GM20000 (cell line): ENCODE data around the gene PIPOX.

ENCODE experiments used
- DNase-seq: peaks from one replicate; pipeline ENCODE4 v3.0.0; 2012; ENCODE audit warnings: low spot score
- TF ChIP-seq, protein P1 (sequence below): IDR thresholded peaks from 2 replicates; pipeline ENCODE4 v1.5.1; 2012; ENCODE audit warnings: mild to moderate bottlenecking, control low read depth; ENCODE audit errors: extremely low read depth, missing control alignments

PIPOX gene

DNA sequence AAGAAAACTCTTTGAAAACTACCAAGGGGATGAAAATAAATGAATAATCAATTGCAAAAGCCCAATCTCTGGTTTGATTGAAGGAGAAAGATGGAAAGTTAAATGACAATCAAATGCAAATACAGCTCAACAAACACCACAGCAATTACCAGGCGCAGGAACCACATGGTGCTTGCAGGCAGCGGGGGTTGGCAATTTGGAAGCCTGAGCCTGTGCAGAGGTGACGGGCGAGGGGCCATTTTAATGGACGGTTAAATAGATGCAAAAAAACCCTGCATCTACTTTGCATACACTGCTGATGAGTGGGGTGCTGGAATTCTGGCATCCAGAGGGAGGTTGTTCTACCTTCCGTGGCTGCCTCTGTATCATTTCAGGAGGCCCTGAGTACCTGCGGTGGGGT is 32.4 kb upstream of the PIPOX start:
- DNase-seq = no peak
- TF ChIP-seq, protein P1, sequence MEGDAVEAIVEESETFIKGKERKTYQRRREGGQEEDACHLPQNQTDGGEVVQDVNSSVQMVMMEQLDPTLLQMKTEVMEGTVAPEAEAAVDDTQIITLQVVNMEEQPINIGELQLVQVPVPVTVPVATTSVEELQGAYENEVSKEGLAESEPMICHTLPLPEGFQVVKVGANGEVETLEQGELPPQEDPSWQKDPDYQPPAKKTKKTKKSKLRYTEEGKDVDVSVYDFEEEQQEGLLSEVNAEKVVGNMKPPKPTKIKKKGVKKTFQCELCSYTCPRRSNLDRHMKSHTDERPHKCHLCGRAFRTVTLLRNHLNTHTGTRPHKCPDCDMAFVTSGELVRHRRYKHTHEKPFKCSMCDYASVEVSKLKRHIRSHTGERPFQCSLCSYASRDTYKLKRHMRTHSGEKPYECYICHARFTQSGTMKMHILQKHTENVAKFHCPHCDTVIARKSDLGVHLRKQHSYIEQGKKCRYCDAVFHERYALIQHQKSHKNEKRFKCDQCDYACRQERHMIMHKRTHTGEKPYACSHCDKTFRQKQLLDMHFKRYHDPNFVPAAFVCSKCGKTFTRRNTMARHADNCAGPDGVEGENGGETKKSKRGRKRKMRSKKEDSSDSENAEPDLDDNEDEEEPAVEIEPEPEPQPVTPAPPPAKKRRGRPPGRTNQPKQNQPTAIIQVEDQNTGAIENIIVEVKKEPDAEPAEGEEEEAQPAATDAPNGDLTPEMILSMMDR = no peak

DNA sequence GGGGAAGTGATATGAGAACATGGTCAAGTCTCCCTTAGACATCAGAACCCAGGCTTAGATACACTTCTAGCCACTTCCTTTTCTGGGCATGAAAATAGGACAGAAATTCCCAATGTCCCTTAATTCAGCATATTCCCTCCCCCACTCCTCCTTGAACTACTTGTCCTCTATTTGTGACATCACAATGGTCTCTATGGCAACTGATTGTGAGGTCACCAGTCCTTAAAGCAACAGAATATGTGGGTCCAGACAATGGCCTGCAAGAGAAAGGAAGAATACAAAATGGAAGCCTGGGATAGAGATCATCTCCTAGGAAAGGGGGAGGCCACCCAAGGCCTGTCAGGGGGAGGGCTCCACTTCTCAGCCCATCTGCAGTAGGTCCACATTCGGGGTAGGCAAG is 30.4 kb upstream of the PIPOX start:
- DNase-seq = no peak
- TF ChIP-seq, protein P1 = no peak

DNA sequence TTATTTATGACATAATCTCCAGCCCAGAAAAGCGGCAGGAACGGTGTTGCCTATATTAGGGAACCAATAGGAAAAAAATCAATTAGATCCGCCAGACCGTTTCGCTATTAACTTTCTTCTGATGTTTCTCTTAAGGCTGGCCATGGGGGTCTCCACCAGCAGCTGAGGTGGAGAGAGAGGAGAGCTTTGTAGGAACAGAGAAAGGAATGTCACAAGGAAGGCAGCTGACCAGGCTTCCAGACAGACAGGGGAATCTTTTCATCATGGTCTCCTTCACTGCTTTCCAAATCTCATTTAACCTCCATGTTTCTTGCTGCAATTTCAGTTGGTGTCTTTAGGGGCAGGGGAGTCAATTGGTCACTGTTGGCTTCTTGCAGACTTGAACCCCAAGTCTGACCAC is 28.2 kb upstream of the PIPOX start:
- DNase-seq = no peak
- TF ChIP-seq, protein P1 = no peak

DNA sequence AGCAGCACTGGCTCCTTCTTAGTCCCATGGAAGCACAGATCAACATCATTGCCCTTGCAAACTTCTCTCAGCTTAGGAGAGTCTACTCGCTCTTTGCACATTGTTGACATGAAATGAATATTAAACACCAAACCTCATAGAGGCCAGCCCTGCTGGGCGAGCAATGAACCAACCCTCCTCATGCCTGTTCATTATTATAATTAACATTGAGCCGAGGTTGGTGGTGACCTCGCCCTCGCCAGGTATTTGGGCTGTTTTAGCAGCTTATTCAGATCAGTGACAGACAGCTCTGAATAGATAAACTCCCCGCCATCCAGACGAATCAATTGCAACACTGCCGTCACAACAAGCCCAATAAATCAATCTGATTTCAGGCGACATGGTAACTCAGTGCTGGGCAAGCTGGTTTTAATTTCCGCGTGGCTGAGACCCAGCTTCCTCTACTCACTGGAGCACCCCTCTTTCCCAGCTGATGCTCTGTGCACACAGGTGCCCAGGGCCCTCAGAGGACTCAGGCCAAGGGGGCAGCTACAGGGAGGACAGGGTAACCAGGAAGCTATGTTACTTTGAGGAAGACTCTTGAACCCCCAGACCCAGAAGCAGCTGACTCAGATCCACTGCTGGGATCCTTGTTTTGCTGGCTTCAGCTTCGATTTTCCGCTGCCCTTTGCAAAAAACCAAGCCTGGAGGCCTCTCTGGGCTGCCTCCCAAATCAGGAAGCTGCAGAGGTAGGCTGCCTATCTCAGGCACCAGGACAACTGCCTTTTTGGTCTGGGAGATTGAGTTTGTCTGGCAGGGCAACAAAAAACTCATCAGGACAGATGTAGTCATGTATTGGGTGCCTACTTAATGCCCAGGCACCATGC is 26.4 kb upstream of the PIPOX start:
- no peak for DNase-seq
- TF ChIP-seq, protein P1 = no peak

DNA sequence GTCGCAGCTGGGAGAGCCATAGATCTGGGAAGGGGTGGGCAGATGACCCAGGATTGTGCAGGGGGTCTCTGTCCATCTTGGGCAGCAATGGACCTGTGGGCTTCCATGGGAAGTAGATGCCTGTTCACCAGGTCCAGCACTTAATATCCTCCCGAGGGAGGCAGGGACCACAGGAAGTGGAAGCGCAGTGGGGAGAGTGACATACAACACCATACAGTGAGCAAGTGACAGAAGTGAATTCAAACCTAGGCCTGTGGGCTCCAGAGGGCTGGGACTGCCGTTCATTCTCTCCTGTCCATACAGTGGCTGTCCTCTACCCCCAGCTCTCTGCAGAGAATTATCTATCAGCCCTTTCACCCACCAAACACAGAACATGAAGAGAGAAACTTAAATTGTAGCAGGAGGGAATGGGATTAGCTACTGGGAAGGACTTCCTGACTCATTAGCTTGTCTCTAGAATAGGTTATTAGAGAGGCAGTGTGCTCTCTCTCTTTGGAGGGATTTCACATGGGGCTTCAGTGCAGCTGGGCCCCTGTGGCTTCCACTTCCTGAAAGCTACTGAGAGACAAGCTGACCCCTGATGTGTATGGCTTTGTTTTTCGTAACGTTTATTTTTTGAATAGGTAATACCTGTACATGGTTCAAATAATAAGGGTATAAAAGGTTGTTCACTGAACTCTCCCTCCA is 24.0 kb upstream of the PIPOX start:
- TF ChIP-seq, protein P1 = no peak
- no peak for DNase-seq

DNA sequence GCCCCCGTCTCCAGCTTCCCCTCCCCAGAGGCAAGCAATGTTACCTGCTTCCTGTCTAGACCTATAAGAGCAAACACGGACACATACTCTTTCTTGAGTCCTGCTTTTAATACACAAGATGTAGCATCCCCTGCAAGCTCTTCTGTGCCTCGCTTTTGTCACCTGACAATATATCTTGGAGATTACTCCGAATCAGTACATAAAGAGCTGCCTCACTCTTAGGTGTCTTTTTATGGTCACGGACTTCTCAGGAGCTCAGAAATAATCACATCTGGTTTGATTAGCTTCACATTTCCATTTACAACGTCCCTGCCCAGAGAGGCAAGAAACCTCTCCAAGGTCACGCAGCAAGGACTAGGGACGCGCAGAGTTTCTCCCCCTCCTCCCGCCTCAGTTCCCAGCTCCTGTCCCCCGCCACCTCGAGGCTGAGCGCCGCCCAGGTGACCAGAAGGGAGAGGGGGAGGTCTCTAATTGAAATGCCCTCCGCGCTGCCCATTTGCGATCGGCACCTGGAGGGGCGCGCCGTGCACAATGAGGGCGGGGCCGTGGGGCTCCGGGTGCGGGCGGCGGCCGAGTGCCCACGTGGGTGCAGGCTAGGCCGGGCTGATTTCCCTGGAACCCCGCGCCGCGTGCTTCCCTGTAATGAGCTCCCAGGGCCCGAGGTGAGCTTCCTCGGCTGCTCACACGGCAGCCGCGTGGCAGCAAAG is 23.3 kb upstream of the PIPOX start:
- no peak for DNase-seq

More for the DNA sequence above, 23.3 kb upstream of the PIPOX start:
- TF ChIP-seq, protein P1 = no peak
